ENCODE data around the gene KCTD13.

The KCTD13 gene

GRCh38 chr16:29900888-29901606, 25.0 kb downstream of the KCTD13 start:
- no peak for TF ChIP-seq CTCF (conservative IDR thresholded peaks at IDR 0.05)
- H3K27ac ChIP-seq, result peak overlapping the region; percentile 73

GRCh38 chr16:29900102-29900887, 25.7 kb downstream of the KCTD13 start, which contains the start of gene ASPHD1:
Gene ASPHD1, plus strand, starts transcription at chr16:29900488. Its CDS starts 484 bp downstream, at chr16:29900972.
- H3K27ac ChIP-seq, result peak within 1 kb of the TSS; percentile 73
- TF ChIP-seq CTCF (conservative IDR thresholded peaks at IDR 0.05), result no peak

GRCh38 chr16:29899516-29900101, 26.4 kb downstream of the KCTD13 start, which contains the start of gene SEZ6L2:
Gene SEZ6L2, minus strand, starts transcription at chr16:29899550. Its CDS starts 531 bp downstream, at chr16:29899019.
- TF ChIP-seq CTCF (conservative IDR thresholded peaks at IDR 0.05), result peak; percentile 26
- peak within 1 kb of the TSS; percentile 73 for H3K27ac ChIP-seq

- no peak for TF ChIP-seq CTCF (conservative IDR thresholded peaks at IDR 0.05)
- peak overlapping the region; percentile 73 for H3K27ac ChIP-seq
These were observed 27.1 kb downstream of the KCTD13 start for GRCh38 chr16:29898804-29899515.

GRCh38 chr16:29898135-29898803, 27.8 kb downstream of the KCTD13 start:
- TF ChIP-seq CTCF (conservative IDR thresholded peaks at IDR 0.05), result no peak
- peak overlapping the region; percentile 73 for H3K27ac ChIP-seq

GRCh38 chr16:29897333-29897732, 28.7 kb downstream of the KCTD13 start:
- no peak overlapping the region for H3K27ac ChIP-seq
- TF ChIP-seq CTCF (conservative IDR thresholded peaks at IDR 0.05), result no peak
